ENCODE results near the gene AKAP13. TPM values are rescaled to one million over a fixed set of nuclear protein-coding genes. Genes with fewer than 3 reads are reported as not detected.

The AKAP13 gene
- total and polyA plus RNA-seq, 2 of the 8 experiments (the other 6 are each of a cell fraction or from before 2014, with no cell fraction given), result 14.0 to 46.2 TPM

DNA sequence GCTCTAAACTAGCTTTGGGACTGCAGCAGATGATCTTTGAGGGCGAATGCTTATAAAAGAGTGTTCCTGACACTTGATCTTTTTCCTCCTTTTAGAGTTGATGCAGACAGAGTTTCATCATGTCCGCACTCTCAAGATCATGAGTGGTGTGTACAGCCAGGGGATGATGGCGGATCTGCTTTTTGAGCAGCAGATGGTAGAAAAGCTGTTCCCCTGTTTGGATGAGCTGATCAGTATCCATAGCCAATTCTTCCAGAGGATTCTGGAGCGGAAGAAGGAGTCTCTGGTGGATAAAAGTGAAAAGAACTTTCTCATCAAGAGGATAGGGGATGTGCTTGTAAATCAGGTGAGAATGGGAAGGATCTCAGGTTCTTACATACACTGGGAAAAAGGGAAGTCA lies 338.6 kb downstream of the AKAP13 start:
- TF ChIP-seq BRCA1 (IDR thresholded peaks at IDR 0.05; ENCODE audit: low read depth, low read length), result no peak
- no peak for TF ChIP-seq RAD21 (IDR thresholded peaks at IDR 0.05 in 1 of 2, conservative IDR thresholded peaks at IDR 0.05 in 1 of 2; ENCODE audit: low read depth in 2 of 2, low read length in 2 of 2)
- TF ChIP-seq RNF2 (IDR thresholded peaks at IDR 0.05; ENCODE audit: borderline replicate concordance, low read depth, low read length, missing control alignments, poor library complexity, severe bottlenecking), result no peak
- H3K4me3 ChIP-seq (ENCODE audit: extremely low read depth in 1 of 4, insufficient read depth in 2 of 4, low read depth in 3 of 4, low read length in 4 of 4), result no peak overlapping the region
- ChIA-PET POLR2A (ENCODE audit: partially characterized antibody) (no interaction called here), CTCF (ENCODE audit: partially characterized antibody) (interaction anchor here (1.0 kb wide), 2 partner anchors 11 to 23 kb away, joined by 3 to 6 read pairs; no protein-coding TSS in a partner anchor)
- no peak overlapping the region for H3K4me2 ChIP-seq (ENCODE audit: insufficient read depth in 1 of 2, low read depth in 2 of 2, low read length in 2 of 2)
- H4K20me1 ChIP-seq (replicated peaks in 1 of 2; ENCODE audit: control insufficient read depth in 1 of 2, insufficient read depth in 2 of 2, low read length in 2 of 2), result no peaks in the 10 kb centered on the region
- H2AK5ac ChIP-seq (ENCODE audit: low read depth, low read length), result no peak overlapping the region
- no peak overlapping the region for H3K56ac ChIP-seq (replicated peaks; ENCODE audit: insufficient read length, low read depth, low read length)
- no peaks in the 10 kb centered on the region for H3K4me1 ChIP-seq (replicated peaks in 1 of 4; ENCODE audit: control insufficient read depth in 3 of 4, insufficient read depth in 4 of 4, low read length in 3 of 4)
- H3K9me3 ChIP-seq (ENCODE audit: insufficient read depth in 2 of 2, low read depth in 1 of 2, low read length in 1 of 2), result no peaks in the 10 kb centered on the region
- H3K36me3 ChIP-seq (ENCODE audit: control insufficient read depth in 2 of 4, insufficient read depth in 4 of 4, low read length in 3 of 4), result peaks cover 2 to 45% (median 27%) of the 10 kb centered on the region in 4 experiments; a peak in 7 of 8 replicates
- no peak overlapping the region for H3K18ac ChIP-seq (ENCODE audit: extremely low read depth, low read length)
- no peak overlapping the region for H2BK120ac ChIP-seq (replicated peaks; ENCODE audit: low read depth, low read length)
- no peak overlapping the region for H2BK12ac ChIP-seq (ENCODE audit: low read depth, low read length)
- DNase-seq (ENCODE audit: low read depth in 1 of 2, low spot score in 2 of 2), result no peak
- no peak overlapping the region for H3K23ac ChIP-seq (ENCODE audit: insufficient read length)
- H2BK5ac ChIP-seq (ENCODE audit: low read depth, low read length), result no peak overlapping the region
- H3K4ac ChIP-seq (replicated peaks; ENCODE audit: insufficient read length, low read depth, low read length), result no peak overlapping the region
- no peaks in the 10 kb centered on the region for H3K79me1 ChIP-seq (ENCODE audit: low read depth, low read length)
- no peak overlapping the region for H2BK15ac ChIP-seq (ENCODE audit: low read length)
- H3K79me2 ChIP-seq (ENCODE audit: control insufficient read depth in 1 of 2, insufficient read depth in 2 of 2, low read length in 2 of 2), result no peaks in the 10 kb centered on the region
- H2AFZ ChIP-seq (ENCODE audit: low read length), result no peak overlapping the region
- no peak overlapping the region for H3K9ac ChIP-seq (replicated peaks in 1 of 4; ENCODE audit: extremely low read depth in 1 of 4, low read depth in 3 of 4, low read length in 3 of 4)
- no peak overlapping the region for H4K91ac ChIP-seq (replicated peaks; ENCODE audit: insufficient read length, low read length)
- no peak for FAIRE-seq
- whole genome bisulfite sequencing, 2 experiments (ENCODE audit: extremely low coverage in 1 of 2, insufficient coverage in 1 of 2, insufficient read length in 1 of 2, insufficient replicate concordance in 2 of 2, low coverage in 1 of 2, low lambda C conversion rate in 2 of 2, missing lambda C conversion rate in 1 of 2), result 96% methylated on average over 4 of the region's 4 CpGs; no CpG with 5 or more reads in 1 of the 2 experiments
- no peaks in the 10 kb centered on the region for H3K27me3 ChIP-seq (replicated peaks in 1 of 4; ENCODE audit: control insufficient read depth in 3 of 4, extremely low read depth in 1 of 4, insufficient read depth in 3 of 4, low read length in 3 of 4)
- H3K14ac ChIP-seq (ENCODE audit: insufficient read length), result no peak overlapping the region
- no peak overlapping the region for H3K27ac ChIP-seq (ENCODE audit: low read depth, low read length)
- no peak overlapping the region for H4K8ac ChIP-seq (ENCODE audit: extremely low read depth, insufficient read depth, low read length)
- H4K5ac ChIP-seq (ENCODE audit: insufficient read length, low read depth, low read length), result no peak overlapping the region
- H2BK20ac ChIP-seq (ENCODE audit: low read length), result no peak overlapping the region
- H3K23me2 ChIP-seq (ENCODE audit: low read depth, low read length), result no peaks in the 10 kb centered on the region

Data from H1 (cell line).